ENCODE measurements around the gene EVA1A.

GRCh38 chr2:75560768-75561565, at the start of gene EVA1A:
- TF ChIP-seq CTCF (IDR thresholded peaks at IDR 0.05) (no peak), POLR2A (IDR thresholded peaks at IDR 0.05) (no peak)

Measured in transverse colon (tissue), 3 donors.